ENCODE data around the gene GPRIN1.

Gene GPRIN1

GRCh38 chr5:176639208-176639607, 29.3 kb upstream of the GPRIN1 start:
- TF ChIP-seq CTCF (IDR thresholded peaks at IDR 0.05), result no peak

GRCh38 chr5:176638437-176638836, 28.5 kb upstream of the GPRIN1 start:
- no peak for TF ChIP-seq CTCF (IDR thresholded peaks at IDR 0.05)

- TF ChIP-seq CTCF (IDR thresholded peaks at IDR 0.05), result no peak
Observed at GRCh38 chr5:176637556-176637955, 27.6 kb upstream of the GPRIN1 start.

- TF ChIP-seq CTCF (IDR thresholded peaks at IDR 0.05), result no peak
Observed at GRCh38 chr5:176636426-176636825, 26.5 kb upstream of the GPRIN1 start.

- no peak for TF ChIP-seq CTCF (IDR thresholded peaks at IDR 0.05)
Observed at GRCh38 chr5:176633598-176633997, 23.6 kb upstream of the GPRIN1 start.

- no peak for TF ChIP-seq CTCF (IDR thresholded peaks at IDR 0.05)
Observed at GRCh38 chr5:176632745-176633144, 22.8 kb upstream of the GPRIN1 start.

GRCh38 chr5:176631383-176632200, 21.6 kb upstream of the GPRIN1 start:
- TF ChIP-seq CTCF (IDR thresholded peaks at IDR 0.05), result no peak
